ENCODE results near the gene PRICKLE1. TPM values are rescaled to one million over a fixed set of nuclear protein-coding genes. Genes with fewer than 3 reads are reported as not detected.

PRICKLE1 gene
- total RNA-seq, 2 experiments from 2014 or later: not detected

GRCh38 chr12:42631513-42631912, 42.0 kb upstream of the PRICKLE1 start:
- ChIA-PET CTCF (no interaction called here), POLR2A (no interaction called here)
- intact Hi-C loops (cut with micrococcal nuclease): no loop called here
- H3K36me3 Mint-ChIP-seq (ENCODE audit: low read depth): no peaks in the 10 kb centered on the region
- no peaks in the 10 kb centered on the region for H3K9me3 Mint-ChIP-seq
- no peak overlapping the region for H3K4me3 Mint-ChIP-seq
- DNase-seq (no peak), ATAC-seq (no peak)
- H3K27ac Mint-ChIP-seq: no peak overlapping the region
- no peaks in the 10 kb centered on the region for H3K27me3 Mint-ChIP-seq
- no peak for TF ChIP-seq CTCF (IDR thresholded peaks at IDR 0.05)
- H3K4me1 Mint-ChIP-seq (ENCODE audit: low read depth): no peaks in the 10 kb centered on the region

DNA sequence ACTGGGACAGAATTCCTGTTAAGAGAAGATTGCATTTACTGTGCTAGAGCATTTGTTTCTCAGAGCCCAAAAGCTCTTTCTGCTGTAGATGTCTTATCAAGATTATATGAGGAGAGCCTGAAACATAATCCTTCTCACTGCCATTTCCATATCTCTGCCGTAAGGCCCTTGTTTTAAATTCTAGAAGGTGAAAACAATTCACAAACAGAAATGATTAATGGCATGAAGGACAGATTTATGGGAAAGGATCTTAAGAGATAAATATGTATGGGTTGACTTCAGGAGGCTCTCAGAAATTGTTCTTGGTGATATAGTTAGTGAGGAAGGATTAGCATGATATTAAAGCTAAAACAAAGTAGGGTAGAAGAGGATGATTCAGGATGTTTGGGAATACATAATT, 40.8 kb upstream of the PRICKLE1 start:
- ATAC-seq: no peak
- H3K4me1 Mint-ChIP-seq (ENCODE audit: low read depth): no peaks in the 10 kb centered on the region
- POLR2A ChIA-PET: no interaction called here
- H3K4me3 Mint-ChIP-seq: no peak overlapping the region
- no peaks in the 10 kb centered on the region for H3K36me3 Mint-ChIP-seq (ENCODE audit: low read depth)
- DNase-seq: no peak
- CTCF ChIA-PET: no interaction called here
- no peak for TF ChIP-seq CTCF (IDR thresholded peaks at IDR 0.05)
- intact Hi-C loops (cut with micrococcal nuclease): no loop called here
- no peaks in the 10 kb centered on the region for H3K9me3 Mint-ChIP-seq
- no peak overlapping the region for H3K27ac Mint-ChIP-seq
- H3K27me3 Mint-ChIP-seq: no peaks in the 10 kb centered on the region

DNA sequence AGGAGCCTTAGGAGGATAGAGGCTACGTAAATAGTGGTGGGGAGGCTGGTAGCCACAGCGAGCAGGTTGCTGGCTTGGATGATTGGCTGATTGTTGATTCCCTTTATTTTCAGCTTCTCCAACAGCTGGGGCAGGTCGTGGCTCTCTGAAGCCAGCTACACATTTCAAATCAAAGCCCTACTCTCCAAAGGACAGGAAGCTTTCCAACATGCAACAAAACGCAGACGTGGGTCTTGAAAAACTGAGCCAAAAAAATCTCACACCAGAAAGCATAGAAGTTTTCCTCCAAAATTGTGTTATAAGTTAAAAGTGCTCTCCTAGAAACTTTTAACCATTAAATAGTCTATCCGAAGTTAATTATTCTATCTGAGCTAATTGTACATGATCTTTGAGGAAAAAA, 37.6 kb upstream of the PRICKLE1 start:
- CTCF ChIA-PET: no interaction called here
- Mint-ChIP-seq H3K36me3 (ENCODE audit: low read depth) (no peaks in the 10 kb centered on the region), H3K27me3 (no peaks in the 10 kb centered on the region), H3K4me3 (no peak overlapping the region), H3K4me1 (ENCODE audit: low read depth) (no peaks in the 10 kb centered on the region), H3K27ac (no peak overlapping the region), H3K9me3 (no peaks in the 10 kb centered on the region)
- POLR2A ChIA-PET: no interaction called here
- TF ChIP-seq CTCF (IDR thresholded peaks at IDR 0.05): no peak
- DNase-seq (no peak), ATAC-seq (no peak)
- intact Hi-C loops (cut with micrococcal nuclease): no loop called here

- ATAC-seq: no peak
- intact Hi-C loops (cut with micrococcal nuclease): no loop called here
- CTCF ChIA-PET: no interaction called here
- TF ChIP-seq CTCF (IDR thresholded peaks at IDR 0.05): no peak
- no peak overlapping the region for H3K27ac Mint-ChIP-seq
- no peaks in the 10 kb centered on the region for H3K9me3 Mint-ChIP-seq
- no peaks in the 10 kb centered on the region for H3K36me3 Mint-ChIP-seq (ENCODE audit: low read depth)
- POLR2A ChIA-PET: interaction anchor here (0.7 kb wide), 1 partner anchor 35 kb away, joined by 4 read pairs; no protein-coding TSS in a partner anchor
- no peak for DNase-seq
- H3K4me1 Mint-ChIP-seq (ENCODE audit: low read depth): no peaks in the 10 kb centered on the region
- H3K4me3 Mint-ChIP-seq: no peak overlapping the region
- H3K27me3 Mint-ChIP-seq: no peaks in the 10 kb centered on the region
Observed at GRCh38 chr12:42625611-42626010, 36.1 kb upstream of the PRICKLE1 start.

- ATAC-seq: no peak
- Mint-ChIP-seq H3K4me1 (ENCODE audit: low read depth) (no peaks in the 10 kb centered on the region), H3K27me3 (no peaks in the 10 kb centered on the region), H3K9me3 (peaks cover 10% of the 10 kb centered on the region), H3K36me3 (ENCODE audit: low read depth) (no peaks in the 10 kb centered on the region), H3K4me3 (no peak overlapping the region), H3K27ac (no peak overlapping the region)
- ChIA-PET POLR2A (no interaction called here), CTCF (no interaction called here)
- intact Hi-C loops (cut with micrococcal nuclease): no loop called here
- TF ChIP-seq CTCF (IDR thresholded peaks at IDR 0.05): no peak
- DNase-seq: no peak
Observed at GRCh38 chr12:42617622-42618021, 28.1 kb upstream of the PRICKLE1 start.
